Ishikawa (cell line): ENCODE data around the gene TRAK2.

ENCODE experiments used
- EGR1 ChIP-seq: IDR thresholded peaks from 2 replicates; pipeline ENCODE4 v1.6.1; 2012
- EP300 ChIP-seq: IDR thresholded peaks from 2 replicates; pipeline ENCODE4 v1.6.1; 2012; ENCODE audit warnings: borderline replicate concordance
- RAD21 ChIP-seq: IDR thresholded peaks from 2 replicates; pipeline ENCODE4 v1.6.1; 2012; ENCODE audit warnings: low read depth
- TAF1 ChIP-seq: IDR thresholded peaks from 2 replicates; pipeline ENCODE4 v1.6.1; 2012; ENCODE audit warnings: low read depth, mild to moderate bottlenecking
- TCF12 ChIP-seq: IDR thresholded peaks from 2 replicates; pipeline ENCODE4 v1.6.1; 2012; ENCODE audit warnings: low read depth
- YY1 ChIP-seq: IDR thresholded peaks from 2 replicates; pipeline ENCODE4 v1.6.1; 2012; ENCODE audit warnings: low read depth
- ZBTB7A ChIP-seq: IDR thresholded peaks from 2 replicates; pipeline ENCODE4 v1.6.1; 2012; ENCODE audit warnings: low read depth
- TF ChIP-seq, protein P1 (sequence below): IDR thresholded peaks from 2 replicates; pipeline ENCODE4 v1.6.1; 2012

- no peak for TF ChIP-seq EGR1
- TF ChIP-seq, protein P1, sequence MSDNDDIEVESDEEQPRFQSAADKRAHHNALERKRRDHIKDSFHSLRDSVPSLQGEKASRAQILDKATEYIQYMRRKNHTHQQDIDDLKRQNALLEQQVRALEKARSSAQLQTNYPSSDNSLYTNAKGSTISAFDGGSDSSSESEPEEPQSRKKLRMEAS, result no peak
- TF ChIP-seq TAF1, result no peak
- no peak for TF ChIP-seq EP300
- TF ChIP-seq TCF12, result no peak
- no peak for TF ChIP-seq ZBTB7A
- TF ChIP-seq YY1, result no peak
- TF ChIP-seq RAD21, result no peak
These were observed 16.4 kb upstream of the TRAK2 start for GRCh38 chr2:201467666-201468065.
